Caco-2 (cell line): ENCODE data around the gene R3HDM1. TPM values are rescaled to one million over a fixed set of nuclear protein-coding genes. Genes with fewer than 3 reads are reported as not detected.

Experiments used
- BruUV-seq: library from RNA; stranded (reverse); fragments of 400-500 nt; replicated peaks from 2 replicates; lab custom pipeline; 2021; lab: Mats Ljungman, UMichigan
- CTCF ChIA-PET: fragments of 300-600 bp; sonication (Branson Sonifier 250); formaldehyde crosslinking; loops from one replicate; lab custom pipeline; 2022; ENCODE audit warnings: antibody characterized with exemption; lab: Charles Lee
- POLR2A ChIA-PET: fragments of 300-600 bp; sonication (Branson Sonifier 250); formaldehyde crosslinking; loops from one replicate; lab custom pipeline; 2022; ENCODE audit warnings: antibody characterized with exemption; lab: Charles Lee
- DNase-seq, 2 experiments: peaks; one replicate each; pipeline versions ENCODE4 v3.0.0 to v3.0.0-alpha.2; 2020 to 2022
- H3K27me3 ChIP-seq: replicated peaks from 2 replicates; pipeline ENCODE4 v1.6.0; 2011; ENCODE audit warnings: low read length; ENCODE audit not compliant: control insufficient read depth, insufficient read depth
- H3K36me3 ChIP-seq: 2 replicates; pipeline ENCODE4 v1.5.1; 2011; ENCODE audit warnings: low read length; ENCODE audit not compliant: control insufficient read depth, insufficient read depth
- H3K4me1 ChIP-seq: fragments of 250-450 bp; sonication (Bioruptor Pico); 2 replicates; pipeline ENCODE4 v1.5.1; 2020; ENCODE audit warnings: mild to moderate bottlenecking
- H3K4me3 ChIP-seq: 2 replicates; pipeline ENCODE4 v1.5.1; 2011; ENCODE audit warnings: low read depth, mild to moderate bottlenecking, control low read depth, low read length
- H3K9me3 ChIP-seq: fragments of 250-450 bp; sonication (Bioruptor Pico); 2 replicates; pipeline ENCODE4 v1.5.1; 2020; ENCODE audit warnings: mild to moderate bottlenecking, moderate library complexity
- H3K27ac Mint-ChIP-seq: one replicate; pipeline ENCODE4 v1.8.0; 2022; ENCODE audit warnings: mixed read lengths; ENCODE audit not compliant: unreplicated experiment
- H3K27me3 Mint-ChIP-seq: one replicate; pipeline ENCODE4 v1.8.0; 2022; ENCODE audit warnings: mixed read lengths; ENCODE audit not compliant: insufficient read depth, unreplicated experiment
- H3K36me3 Mint-ChIP-seq: one replicate; pipeline ENCODE4 v1.8.0; 2022; ENCODE audit warnings: mild to moderate bottlenecking, mixed read lengths; ENCODE audit not compliant: insufficient read depth, unreplicated experiment
- H3K4me1 Mint-ChIP-seq: one replicate; pipeline ENCODE4 v1.8.0; 2022; ENCODE audit warnings: low read depth, mixed read lengths; ENCODE audit not compliant: unreplicated experiment
- H3K4me3 Mint-ChIP-seq: one replicate; pipeline ENCODE4 v1.8.0; 2022; ENCODE audit warnings: mild to moderate bottlenecking, moderate library complexity, mixed read lengths; ENCODE audit not compliant: unreplicated experiment
- H3K9me3 Mint-ChIP-seq: one replicate; pipeline ENCODE4 v1.8.0; 2022; ENCODE audit warnings: mixed read lengths; ENCODE audit not compliant: unreplicated experiment
- intact Hi-C: fragments of 100-400 bp; cut with micrococcal nuclease; formaldehyde crosslinking; loops from one replicate; pipeline ENCODE4 v1.10.0; 2022; ENCODE audit not compliant: unreplicated experiment
- total RNA-seq: library from RNA; stranded (reverse); gene quantifications from 2 replicates; pipeline ENCODE4 v1.2.3, GENCODE V29; 2022
- TF ChIP-seq, protein P1 (sequence below), 2 experiments: fragments of 200-600 bp in 1 of 2; IDR thresholded peaks; 1 replicate in 1 of 2; 2 replicates in 1 of 2; pipeline versions ENCODE4 v1.5.1 to v1.8.0; 2011 to 2022; ENCODE audit warnings: antibody characterized with exemption in 1 of 2, control low read depth in 1 of 2, inconsistent platforms in 1 of 2, low read depth in 1 of 2, low read length in 1 of 2, mild to moderate bottlenecking in 1 of 2, moderate library complexity in 1 of 2; ENCODE audit not compliant: insufficient read depth in 1 of 2, severe bottlenecking in 1 of 2, unreplicated experiment in 1 of 2

Gene R3HDM1
- total RNA-seq, 1 experiment from 2014 or later = 44.4 TPM

DNA sequence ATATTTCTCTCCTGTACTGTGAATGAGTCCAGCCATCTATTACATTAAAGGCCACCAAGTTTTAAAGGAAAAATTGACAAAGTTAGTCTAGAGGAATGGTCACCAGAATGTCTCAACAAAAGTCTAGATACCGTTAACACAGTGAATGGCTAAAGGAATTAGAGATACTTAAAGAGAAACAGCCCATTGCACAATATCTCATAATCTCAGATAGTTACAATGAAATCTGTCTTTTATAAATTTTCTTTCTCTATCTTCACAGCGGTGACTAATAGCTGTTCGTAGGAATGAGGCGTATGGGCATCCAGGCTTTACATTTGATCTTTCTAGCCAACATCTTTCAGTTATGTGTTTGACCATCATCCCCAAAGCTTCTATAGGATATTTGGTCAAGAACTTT, 30.6 kb downstream of the R3HDM1 start:
- Mint-ChIP-seq H3K27ac (no peak overlapping the region), H3K27me3 (no peaks in the 10 kb centered on the region), H3K36me3 (no peaks in the 10 kb centered on the region), H3K4me3 (no peak overlapping the region), H3K9me3 (no peaks in the 10 kb centered on the region), H3K4me1 (no peaks in the 10 kb centered on the region)
- no peak for DNase-seq
- TF ChIP-seq, protein P1, sequence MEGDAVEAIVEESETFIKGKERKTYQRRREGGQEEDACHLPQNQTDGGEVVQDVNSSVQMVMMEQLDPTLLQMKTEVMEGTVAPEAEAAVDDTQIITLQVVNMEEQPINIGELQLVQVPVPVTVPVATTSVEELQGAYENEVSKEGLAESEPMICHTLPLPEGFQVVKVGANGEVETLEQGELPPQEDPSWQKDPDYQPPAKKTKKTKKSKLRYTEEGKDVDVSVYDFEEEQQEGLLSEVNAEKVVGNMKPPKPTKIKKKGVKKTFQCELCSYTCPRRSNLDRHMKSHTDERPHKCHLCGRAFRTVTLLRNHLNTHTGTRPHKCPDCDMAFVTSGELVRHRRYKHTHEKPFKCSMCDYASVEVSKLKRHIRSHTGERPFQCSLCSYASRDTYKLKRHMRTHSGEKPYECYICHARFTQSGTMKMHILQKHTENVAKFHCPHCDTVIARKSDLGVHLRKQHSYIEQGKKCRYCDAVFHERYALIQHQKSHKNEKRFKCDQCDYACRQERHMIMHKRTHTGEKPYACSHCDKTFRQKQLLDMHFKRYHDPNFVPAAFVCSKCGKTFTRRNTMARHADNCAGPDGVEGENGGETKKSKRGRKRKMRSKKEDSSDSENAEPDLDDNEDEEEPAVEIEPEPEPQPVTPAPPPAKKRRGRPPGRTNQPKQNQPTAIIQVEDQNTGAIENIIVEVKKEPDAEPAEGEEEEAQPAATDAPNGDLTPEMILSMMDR (IDR thresholded peaks at IDR 0.05; ENCODE audit: insufficient read depth in 1 of 2, low read depth in 1 of 2, low read length in 1 of 2, severe bottlenecking in 1 of 2, unreplicated experiment in 1 of 2) = no peak
- Histone ChIP-seq H3K36me3 (no peaks in the 10 kb centered on the region), H3K4me3 (no peak overlapping the region), H3K9me3 (no peaks in the 10 kb centered on the region), H3K4me1 (peaks cover 27% of the 10 kb centered on the region), H3K27me3 (no peaks in the 10 kb centered on the region)
- POLR2A ChIA-PET = interaction anchor here (0.6 kb wide), 1 partner anchor 68 kb away, joined by 3 read pairs; no protein-coding TSS in a partner anchor
- BruUV-seq = no TSS peak
- intact Hi-C loops = no loop called here
- CTCF ChIA-PET = no interaction called here

DNA sequence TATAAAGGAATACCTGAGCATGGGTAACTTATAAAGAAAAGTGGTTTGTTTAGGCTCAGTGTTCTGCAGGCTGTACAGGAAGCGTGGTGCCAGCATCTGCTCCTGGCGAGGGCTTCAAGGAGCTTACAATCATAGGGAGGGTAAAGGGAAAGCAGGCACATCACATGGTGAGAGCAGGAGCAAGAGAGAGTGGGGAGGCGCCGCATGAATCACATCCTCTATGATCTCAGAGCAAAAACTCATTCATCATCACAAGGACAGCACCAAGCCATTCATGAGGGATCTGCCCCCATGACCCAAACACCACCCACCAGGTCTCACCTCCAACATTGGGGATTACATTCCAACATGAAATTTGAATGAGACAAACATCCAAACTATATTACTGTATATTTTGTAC, 32.5 kb downstream of the R3HDM1 start:
- Mint-ChIP-seq H3K27ac (no peak overlapping the region), H3K27me3 (no peaks in the 10 kb centered on the region), H3K4me3 (no peak overlapping the region), H3K4me1 (no peaks in the 10 kb centered on the region), H3K36me3 (no peaks in the 10 kb centered on the region), H3K9me3 (no peaks in the 10 kb centered on the region)
- TF ChIP-seq, protein P1 (IDR thresholded peaks at IDR 0.05; ENCODE audit: insufficient read depth in 1 of 2, low read depth in 1 of 2, low read length in 1 of 2, severe bottlenecking in 1 of 2, unreplicated experiment in 1 of 2) = no peak
- Histone ChIP-seq H3K4me1 (peaks cover 25% of the 10 kb centered on the region), H3K9me3 (no peaks in the 10 kb centered on the region), H3K27me3 (no peaks in the 10 kb centered on the region), H3K36me3 (no peaks in the 10 kb centered on the region), H3K4me3 (no peak overlapping the region)
- DNase-seq = no peak
- no TSS peak for BruUV-seq
- CTCF ChIA-PET = no interaction called here
- POLR2A ChIA-PET = no interaction called here
- intact Hi-C loops = no loop called here

DNA sequence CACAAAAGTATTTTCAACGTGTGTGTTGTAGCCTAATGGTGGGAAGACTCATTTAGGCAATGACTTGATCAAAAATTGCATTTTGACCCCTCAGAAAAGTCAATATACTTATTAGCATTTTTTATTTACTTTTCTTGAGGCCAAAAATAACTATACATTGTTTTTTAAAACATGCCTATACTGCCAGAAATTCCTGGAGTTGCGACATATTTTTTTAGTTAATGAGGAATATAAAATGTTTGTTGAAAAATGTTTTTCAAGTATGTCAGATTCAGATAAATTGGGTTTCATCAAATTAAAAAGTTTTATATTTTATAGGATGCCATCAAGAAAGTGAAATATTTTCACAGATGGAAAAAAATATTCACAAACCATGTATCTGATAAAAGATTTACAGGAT, 39.6 kb downstream of the R3HDM1 start:
- H3K27me3 ChIP-seq = no peaks in the 10 kb centered on the region
- POLR2A ChIA-PET = no interaction called here

More for the DNA sequence above, 39.6 kb downstream of the R3HDM1 start:
- TF ChIP-seq, protein P1 (IDR thresholded peaks at IDR 0.05; ENCODE audit: insufficient read depth in 1 of 2, low read depth in 1 of 2, low read length in 1 of 2, severe bottlenecking in 1 of 2, unreplicated experiment in 1 of 2) = no peak
- Mint-ChIP-seq H3K27ac (no peak overlapping the region), H3K4me1 (no peaks in the 10 kb centered on the region), H3K4me3 (no peak overlapping the region), H3K9me3 (no peaks in the 10 kb centered on the region), H3K27me3 (no peaks in the 10 kb centered on the region), H3K36me3 (peaks cover 6% of the 10 kb centered on the region)
- intact Hi-C loops = no loop called here
- CTCF ChIA-PET = no interaction called here
- DNase-seq = no peak
- Histone ChIP-seq H3K9me3 (no peaks in the 10 kb centered on the region), H3K4me1 (no peaks in the 10 kb centered on the region), H3K4me3 (no peak overlapping the region), H3K36me3 (no peaks in the 10 kb centered on the region; the same call in 1 of the 2 replicates)
- no TSS peak for BruUV-seq
